ENCODE results near the gene PHOSPHO2.

PHOSPHO2 gene

GRCh38 chr2:169659320-169659719 lies 34.9 kb upstream of the PHOSPHO2 start:
- no peak for DNase-seq (ENCODE audit: low read depth, low spot score)
- POLR2A ChIA-PET, result no interaction called here
- CTCF ChIA-PET, result no interaction called here
- no peak for TF ChIP-seq CTCF (IDR thresholded peaks at IDR 0.05; ENCODE audit: insufficient read depth, low read length, missing control alignments)
- no peak overlapping the region for H3K4me3 ChIP-seq (ENCODE audit: low read depth, low read length)

- H3K4me3 ChIP-seq (ENCODE audit: low read depth, low read length), result no peak overlapping the region
- CTCF ChIA-PET, result no interaction called here
- no peak for TF ChIP-seq CTCF (IDR thresholded peaks at IDR 0.05; ENCODE audit: insufficient read depth, low read length, missing control alignments)
- no peak for DNase-seq (ENCODE audit: low read depth, low spot score)
- POLR2A ChIA-PET, result no interaction called here
These were observed 33.0 kb upstream of the PHOSPHO2 start for GRCh38 chr2:169661265-169661664.

- no peak overlapping the region for H3K4me3 ChIP-seq (ENCODE audit: low read depth, low read length)
- DNase-seq (ENCODE audit: low read depth, low spot score), result no peak
- TF ChIP-seq CTCF (IDR thresholded peaks at IDR 0.05; ENCODE audit: insufficient read depth, low read length, missing control alignments), result no peak
- ChIA-PET POLR2A (interaction anchor here (0.7 kb wide), 1 partner anchor 136 kb away, joined by 3 read pairs; the partner anchor contains the start of gene SSB), CTCF (no interaction called here)
These were observed 31.5 kb upstream of the PHOSPHO2 start for GRCh38 chr2:169662744-169663143.

- ChIA-PET POLR2A (interaction anchor here (0.7 kb wide), 1 partner anchor 136 kb away, joined by 3 read pairs; the partner anchor contains the start of gene SSB), CTCF (no interaction called here)
- no peak for DNase-seq (ENCODE audit: low read depth, low spot score)
These were observed 31.0 kb upstream of the PHOSPHO2 start for GRCh38 chr2:169663247-169663646.

GRCh38 chr2:169664600-169664977 lies 29.7 kb upstream of the PHOSPHO2 start:
- DNase-seq (ENCODE audit: low read depth, low spot score), result no peak
- CTCF ChIA-PET, result no interaction called here
- TF ChIP-seq CTCF (IDR thresholded peaks at IDR 0.05; ENCODE audit: insufficient read depth, low read length, missing control alignments), result no peak
- H3K4me3 ChIP-seq (ENCODE audit: low read depth, low read length), result no peak overlapping the region
- POLR2A ChIA-PET, result no interaction called here

More at GRCh38 chr2:169663247-169663646, 31.0 kb upstream of the PHOSPHO2 start:
- TF ChIP-seq CTCF (IDR thresholded peaks at IDR 0.05; ENCODE audit: insufficient read depth, low read length, missing control alignments), result no peak
- no peak overlapping the region for H3K4me3 ChIP-seq (ENCODE audit: low read depth, low read length)

GRCh38 chr2:169664978-169665930 lies 29.0 kb upstream of the PHOSPHO2 start:
- DNase-seq (ENCODE audit: low read depth, low spot score), result no peak
- POLR2A ChIA-PET, result interaction anchor here (0.9 kb wide), 1 partner anchor 9 kb away, joined by 3 read pairs; no protein-coding TSS in a partner anchor
- no peak overlapping the region for H3K4me3 ChIP-seq (ENCODE audit: low read depth, low read length)
- no peak for TF ChIP-seq CTCF (IDR thresholded peaks at IDR 0.05; ENCODE audit: insufficient read depth, low read length, missing control alignments)
- CTCF ChIA-PET, result no interaction called here
